IMR-90 (cell line): ENCODE measurements around the gene STPG1. TPM values are rescaled to one million over a fixed set of nuclear protein-coding genes. Genes with fewer than 3 reads are reported as not detected.

Experiments used
- ATAC-seq: fragments of 200-7000 bp; cut with Tn5 transposase; 2 replicates; pipeline ENCODE4 v1.9.1; 2020; ENCODE audit warnings: low read depth, mild to moderate bottlenecking, moderate library complexity
- BruUV-seq: library from RNA; stranded (reverse); fragments of 400-500 nt; replicated peaks from 2 replicates; lab custom pipeline; 2021; lab: Mats Ljungman, UMichigan
- CTCF ChIA-PET: fragments of 300-600 bp; formaldehyde crosslinking; extraction: SDS; loops from one replicate; lab custom pipeline; 2021; ENCODE audit warnings: antibody characterized with exemption; lab: Yijun Ruan, JAX
- POLR2A ChIA-PET: fragments of 300-600 bp; sonication (Branson Sonifier 250); formaldehyde crosslinking; loops from one replicate; lab custom pipeline; 2022; ENCODE audit warnings: antibody characterized with exemption; ENCODE audit not compliant: unreplicated experiment; lab: Charles Lee
- DNase-seq: peaks from one replicate; pipeline ENCODE4 v3.0.0; 2013
- H2AFZ ChIP-seq: replicated peaks from 2 replicates; pipeline ENCODE3; 2013; ENCODE audit warnings: low read length, mild to moderate bottlenecking; ENCODE audit not compliant: poor library complexity
- H2AK5ac ChIP-seq: 2 replicates; pipeline ENCODE4 v1.6.1; 2013; ENCODE audit warnings: low read depth, low read length, inconsistent platforms
- H2AK9ac ChIP-seq: replicated peaks from 2 replicates; pipeline ENCODE3; 2013; ENCODE audit warnings: mild to moderate bottlenecking, low read depth, low read length, moderate library complexity; ENCODE audit not compliant: poor library complexity
- H2BK120ac ChIP-seq: 2 replicates; pipeline ENCODE4 v1.6.1; 2013; ENCODE audit warnings: low read depth, low read length, inconsistent platforms
- H2BK15ac ChIP-seq: 3 replicates; pipeline ENCODE4 v1.6.1; 2013; ENCODE audit warnings: low read depth, low read length, inconsistent platforms
- H2BK20ac ChIP-seq: 2 replicates; pipeline ENCODE4 v1.6.1; 2013; ENCODE audit warnings: low read depth, mild to moderate bottlenecking, inconsistent platforms, low read length, moderate library complexity
- H2BK5ac ChIP-seq: 2 replicates; pipeline ENCODE4 v1.6.1; 2013; ENCODE audit warnings: mild to moderate bottlenecking, low read depth, low read length, inconsistent platforms; ENCODE audit not compliant: poor library complexity, severe bottlenecking
- H3K14ac ChIP-seq: replicated peaks from 2 replicates; pipeline ENCODE4 v1.6.1; 2013; ENCODE audit warnings: low read depth, low read length, inconsistent platforms
- H3K18ac ChIP-seq: 2 replicates; pipeline ENCODE4 v1.6.1; 2013; ENCODE audit warnings: low read depth, low read length, control low read depth
- H3K23ac ChIP-seq: 2 replicates; pipeline ENCODE4 v1.6.1; 2013; ENCODE audit warnings: low read depth, low read length, inconsistent platforms
- H3K27ac ChIP-seq: 2 replicates; pipeline ENCODE4 v1.5.1; 2013; ENCODE audit warnings: mild to moderate bottlenecking, control low read depth, low read length; ENCODE audit not compliant: insufficient read depth
- H3K27me3 ChIP-seq: 2 replicates; pipeline ENCODE4 v1.6.1; 2013; ENCODE audit warnings: low read length; ENCODE audit not compliant: control insufficient read depth, insufficient read depth
- H3K36me3 ChIP-seq: 2 replicates; pipeline ENCODE4 v1.6.1; 2013; ENCODE audit warnings: low read length, mixed read lengths; ENCODE audit not compliant: control insufficient read depth, insufficient read depth
- H3K4ac ChIP-seq: 2 replicates; pipeline ENCODE4 v1.6.1; 2013; ENCODE audit warnings: low read depth, low read length, inconsistent platforms
- H3K4me1 ChIP-seq: 2 replicates; pipeline ENCODE4 v1.6.1; 2013; ENCODE audit warnings: low read length, mixed read lengths; ENCODE audit not compliant: control insufficient read depth, insufficient read depth
- H3K4me2 ChIP-seq: 2 replicates; pipeline ENCODE4 v1.6.1; 2013; ENCODE audit warnings: low read depth, mild to moderate bottlenecking, control low read depth, low read length, moderate library complexity
- H3K4me3 ChIP-seq: 2 replicates; pipeline ENCODE4 v1.5.1; 2013; ENCODE audit warnings: low read depth, mild to moderate bottlenecking, control low read depth, low read length, moderate library complexity; ENCODE audit not compliant: insufficient read depth
- H3K56ac ChIP-seq: 2 replicates; pipeline ENCODE4 v1.6.1; 2013; ENCODE audit warnings: low read length, inconsistent platforms; ENCODE audit not compliant: insufficient read depth; ENCODE audit errors: extremely low read depth
- H3K79me1 ChIP-seq, 2 experiments: 2 replicates each; pipeline ENCODE4 v1.6.1; 2013; ENCODE audit warnings: low read length in 2 of 2, inconsistent platforms in 1 of 2, low read depth in 1 of 2
- H3K9ac ChIP-seq: 2 replicates; pipeline ENCODE4 v1.6.1; 2013; ENCODE audit warnings: low read depth, low read length, control low read depth
- H3K9me1 ChIP-seq: 2 replicates; pipeline ENCODE4 v1.6.1; 2013; ENCODE audit warnings: low read length, inconsistent platforms; ENCODE audit not compliant: insufficient read depth
- H3K9me3 ChIP-seq: 2 replicates; pipeline ENCODE4 v1.6.1; 2013; ENCODE audit warnings: low read length; ENCODE audit not compliant: control insufficient read depth, insufficient read depth
- H4K20me1 ChIP-seq: 2 replicates; pipeline ENCODE4 v1.6.1; 2013; ENCODE audit warnings: low read length, inconsistent platforms; ENCODE audit not compliant: insufficient read depth
- H4K5ac ChIP-seq: 2 replicates; pipeline ENCODE4 v1.6.1; 2013; ENCODE audit warnings: mild to moderate bottlenecking, low read depth, low read length, control low read depth
- H4K8ac ChIP-seq, 2 experiments: 2 replicates each; pipeline ENCODE4 v1.6.1; 2013; ENCODE audit warnings: low read depth in 2 of 2, low read length in 2 of 2, control low read depth in 1 of 2, inconsistent platforms in 1 of 2
- H4K91ac ChIP-seq: 2 replicates; pipeline ENCODE4 v1.6.1; 2013; ENCODE audit warnings: low read depth, low read length, inconsistent platforms; ENCODE audit not compliant: insufficient read depth
- BHLHE40 ChIP-seq: fragments of 150-350 bp; IDR thresholded peaks from 2 replicates; pipeline ENCODE4 v1.6.1; 2016; ENCODE audit warnings: mild to moderate bottlenecking, low read depth, low read length
- CEBPB ChIP-seq: IDR thresholded peaks from 2 replicates; pipeline ENCODE4 v1.6.1; 2012; ENCODE audit warnings: low read depth, low read length, improper control_type of control experiment
- RAD21 ChIP-seq: IDR thresholded peaks from 2 replicates; pipeline ENCODE4 v1.6.1; 2012; ENCODE audit warnings: low read length, improper control_type of control experiment
- RCOR1 ChIP-seq: IDR thresholded peaks from 2 replicates; pipeline ENCODE4 v1.6.1; 2012; ENCODE audit warnings: mild to moderate bottlenecking, low read length, improper control_type of control experiment; ENCODE audit not compliant: insufficient replicate concordance
- WGBS, 2 experiments: methylation state at CpG; one replicate each; pipeline versions ENCODE4 v1.1.5 to v1.1.7; 2013; ENCODE audit warnings: missing lambda C conversion rate in 2 of 2; ENCODE audit not compliant: insufficient read length in 1 of 2; ENCODE audit errors: extremely low coverage in 2 of 2; 5-methylcytosine and 5-hydroxymethylcytosine counted together
- dilution Hi-C: fragments of 300-500 bp; cut with HindIII; formaldehyde crosslinking; loops from one replicate; pipeline ENCODE4 v1.14.3; 2018; ENCODE audit warnings: low sequenced_read_pairs; ENCODE audit not compliant: unreplicated experiment
- in situ Hi-C: fragments of 300-500 bp; cut with MboI; formaldehyde crosslinking; loops from 3 replicates; pipeline ENCODE4 v1.14.3; 2019; ENCODE audit warnings: low sequenced_read_pairs, inconsistent platforms, mixed read lengths
- intact Hi-C: fragments of 100-400 bp; cut with micrococcal nuclease; formaldehyde crosslinking; loops from 2 replicates; pipeline ENCODE4 v1.10.0; 2022
- polyA plus RNA-seq, 3 experiments: library from polyadenylated mRNA; depleted of rRNA; stranded (reverse); fragments of >200 nt; gene quantifications; 2 replicates each; pipeline ENCODE4 v1.2.3, GENCODE V29; 2012; ENCODE audit warnings: low replicate concordance in 1 of 3
- total RNA-seq: library from RNA; depleted of rRNA; stranded (reverse); fragments of >200 nt; gene quantifications from 2 replicates; pipeline ENCODE4 v1.2.3, GENCODE V29; 2012

Gene STPG1
- total and polyA plus RNA-seq, 2 of the 4 experiments (the other 2 are of a cell fraction) = 3.0 to 6.5 TPM

GRCh38 chr1:24455272-24455671 lies 41.7 kb upstream of the STPG1 start (continued):
- TF ChIP-seq RCOR1 (no peak), BHLHE40 (no peak)

- Histone ChIP-seq H4K91ac (no peak overlapping the region), H3K9me3 (no peaks in the 10 kb centered on the region), H2AK5ac (no peak overlapping the region), H2AFZ (no peak overlapping the region), H2BK120ac (no peak overlapping the region), H3K4me1 (no peaks in the 10 kb centered on the region), H3K4me3 (no peak overlapping the region), H3K18ac (no peak overlapping the region), H2BK20ac (no peak overlapping the region), H3K79me1 (no peaks in the 10 kb centered on the region; a peak in 2 of 4 replicates), H3K14ac (no peak overlapping the region), H4K5ac (no peak overlapping the region), H3K23ac (no peak overlapping the region; the same call in 1 of the 2 replicates), H3K9me1 (peaks cover 13% of the 10 kb centered on the region; the same call in 1 of the 2 replicates), H3K4ac (no peak overlapping the region), H3K9ac (no peak overlapping the region), H2AK9ac (no peak overlapping the region), H4K20me1 (no peaks in the 10 kb centered on the region), H3K36me3 (peaks cover 42% of the 10 kb centered on the region), H3K27ac (no peak overlapping the region), H3K56ac (no peak overlapping the region), H2BK5ac (no peak overlapping the region), H3K4me2 (no peak overlapping the region), H2BK15ac (no peak overlapping the region), H4K8ac (no peak overlapping the region), H3K27me3 (no peaks in the 10 kb centered on the region)
- ATAC-seq (no peak), DNase-seq (peak; percentile 85)
- BruUV-seq = no TSS peak
- in situ Hi-C loops = no loop called here
- TF ChIP-seq CEBPB (peak; percentile 25; the same call in 1 of the 2 replicates), RAD21 (no peak)
- POLR2A ChIA-PET = no interaction called here
- dilution Hi-C loops = no loop called here
- CTCF ChIA-PET = no interaction called here
- no CpG with 5 or more reads among the region's 5 CpGs for WGBS, 2 experiments
- intact Hi-C loops = no loop called here
Measured at GRCh38 chr1:24454673-24455072, 41.1 kb upstream of the STPG1 start.
